Measurements from ENCODE around the gene BDKRB2.

BDKRB2 gene

GRCh38 chr14:96194657-96195431 is 9.8 kb upstream of the BDKRB2 start:
- TF ChIP-seq CTCF (IDR thresholded peaks at IDR 0.05), result no peak
- H3K4me3 ChIP-seq, result no peak overlapping the region
- H3K27ac ChIP-seq, result no peak overlapping the region
- DNase-seq (ENCODE audit: low spot score), result no peak

- TF ChIP-seq CTCF (IDR thresholded peaks at IDR 0.05), result no peak
- no peak for DNase-seq (ENCODE audit: low spot score)
- no peak overlapping the region for H3K27ac ChIP-seq
- H3K4me3 ChIP-seq, result no peak overlapping the region
Measured at GRCh38 chr14:96195441-96196081, 9.1 kb upstream of the BDKRB2 start.

GRCh38 chr14:96197163-96197852 is 7.3 kb upstream of the BDKRB2 start:
- no peak overlapping the region for H3K4me3 ChIP-seq
- no peak for DNase-seq (ENCODE audit: low spot score)
- no peak for TF ChIP-seq CTCF (IDR thresholded peaks at IDR 0.05)
- peak overlapping the region in 1 of 2 donors; percentile 64 for H3K27ac ChIP-seq

GRCh38 chr14:96197969-96198368 is 6.7 kb upstream of the BDKRB2 start:
- no peak for TF ChIP-seq CTCF (IDR thresholded peaks at IDR 0.05)
- H3K4me3 ChIP-seq, result no peak overlapping the region
- peak overlapping the region in 1 of 2 donors; percentile 64 for H3K27ac ChIP-seq
- no peak for DNase-seq (ENCODE audit: low spot score)

GRCh38 chr14:96198430-96199130 is 6.1 kb upstream of the BDKRB2 start:
- TF ChIP-seq CTCF (IDR thresholded peaks at IDR 0.05), result no peak
- no peak for DNase-seq (ENCODE audit: low spot score)
- Histone ChIP-seq H3K4me3 (no peak overlapping the region), H3K27ac (peak overlapping the region in 1 of 2 donors; percentile 42)

- DNase-seq (ENCODE audit: low spot score), result no peak
- Histone ChIP-seq H3K4me3 (no peak overlapping the region), H3K27ac (no peak overlapping the region)
- TF ChIP-seq CTCF (IDR thresholded peaks at IDR 0.05), result no peak
Measured at GRCh38 chr14:96201157-96201556, 3.5 kb upstream of the BDKRB2 start.

Data from coronary artery (tissue), 2 donors.